K562 (cell line): ENCODE results near the gene OR2H2. TPM values are rescaled to one million over a fixed set of nuclear protein-coding genes. Genes with fewer than 3 reads are reported as not detected.

Source experiments
- BCLAF1 ChIP-seq, 2 experiments: fragments of 450-650 bp in 1 of 2; IDR thresholded peaks; 2 replicates each; pipeline ENCODE4 v1.6.1; 2011 to 2017; ENCODE audit warnings: low read depth in 2 of 2, antibody characterized with exemption in 1 of 2, borderline replicate concordance in 1 of 2, low read length in 1 of 2, mild to moderate bottlenecking in 1 of 2, mixed read lengths in 1 of 2; ENCODE audit not compliant: control insufficient read depth in 1 of 2
- BCOR ChIP-seq: fragments of 450-650 bp; IDR thresholded peaks from 2 replicates; pipeline ENCODE4 v1.6.1; 2016
- CCAR2 ChIP-seq: fragments of 200-400 bp; formaldehyde crosslinking; IDR thresholded peaks from 2 replicates; pipeline ENCODE4 v1.6.1; 2017; ENCODE audit warnings: mild to moderate bottlenecking, low read depth, low read length
- E2F4 ChIP-seq: sonication (generic); formaldehyde crosslinking; IDR thresholded peaks from 2 replicates; pipeline ENCODE4 v1.8.0; 2022; ENCODE audit warnings: mild to moderate bottlenecking, low read depth, missing genetic modification reagents
- EGR1 ChIP-seq: fragments of 450-650 bp; conservative IDR thresholded peaks from 2 replicates; pipeline ENCODE4 v1.6.1; 2017; ENCODE audit warnings: mild to moderate bottlenecking
- FIP1L1 ChIP-seq: fragments of 200-400 bp; formaldehyde crosslinking; IDR thresholded peaks from 2 replicates; pipeline ENCODE4 v1.6.1; 2018; ENCODE audit warnings: mild to moderate bottlenecking, low read depth, low read length; ENCODE audit not compliant: poor library complexity, severe bottlenecking
- MNT ChIP-seq, 2 experiments: fragments of 450-650 bp; conservative IDR thresholded peaks; 2 replicates each; pipeline ENCODE4 v1.6.1; 2017; ENCODE audit warnings: mild to moderate bottlenecking in 2 of 2, moderate library complexity in 2 of 2
- NR2C1 ChIP-seq, 2 experiments: fragments of 450-650 bp; IDR thresholded peaks; 2 replicates each; pipeline ENCODE4 v1.6.1; 2017; ENCODE audit warnings: mild to moderate bottlenecking in 2 of 2, antibody characterized with exemption in 1 of 2, inconsistent platforms in 1 of 2, missing compliant biosample characterization in 1 of 2, missing genetic modification characterization in 1 of 2
- POLR2H ChIP-seq: IDR thresholded peaks from 2 replicates; pipeline ENCODE4 v1.6.1; 2016; ENCODE audit warnings: missing genetic modification characterization, low read depth, mild to moderate bottlenecking, control low read depth, missing compliant biosample characterization, moderate library complexity
- PRPF4 ChIP-seq: fragments of 200-400 bp; formaldehyde crosslinking; IDR thresholded peaks from one replicate; pipeline ENCODE4 v1.6.1; 2017; ENCODE audit warnings: low read length, low read depth, mild to moderate bottlenecking; ENCODE audit not compliant: insufficient read depth, poor library complexity, severe bottlenecking
- PTTG1 ChIP-seq: fragments of 450-650 bp; IDR thresholded peaks from 2 replicates; pipeline ENCODE4 v1.6.1; 2016; ENCODE audit warnings: low read depth, mild to moderate bottlenecking, missing genetic modification characterization, missing compliant biosample characterization
- RBBP5 ChIP-seq: fragments of 200-600 bp; sonication (generic); IDR thresholded peaks from 2 replicates; pipeline ENCODE4 v1.6.1; 2012; ENCODE audit warnings: borderline replicate concordance, mild to moderate bottlenecking, low read length, control low read depth, inconsistent platforms; ENCODE audit not compliant: insufficient read depth, poor library complexity, severe bottlenecking
- RBFOX2 ChIP-seq: fragments of 200-400 bp; formaldehyde crosslinking; IDR thresholded peaks from 2 replicates; pipeline ENCODE4 v1.6.1; 2017; ENCODE audit warnings: low read depth, mild to moderate bottlenecking, low read length, moderate library complexity
- SRSF1 ChIP-seq: fragments of 200-400 bp; formaldehyde crosslinking; IDR thresholded peaks from 2 replicates; pipeline ENCODE4 v1.6.1; 2017; ENCODE audit warnings: mild to moderate bottlenecking, low read depth, low read length, moderate library complexity
- TAF7 ChIP-seq: fragments of 450-650 bp; IDR thresholded peaks from 2 replicates; pipeline ENCODE4 v1.6.1; 2016; ENCODE audit warnings: missing genetic modification characterization, missing compliant biosample characterization
- TCF7L2 ChIP-seq: fragments of 150-350 bp; IDR thresholded peaks from 2 replicates; pipeline ENCODE4 v1.6.1; 2016; ENCODE audit warnings: low read depth, mild to moderate bottlenecking, low read length, moderate library complexity
- THRAP3 ChIP-seq: fragments of 450-650 bp; IDR thresholded peaks from 2 replicates; pipeline ENCODE4 v1.6.1; 2016; ENCODE audit warnings: mild to moderate bottlenecking, inconsistent platforms, borderline replicate concordance
- ZFP36 ChIP-seq: fragments of 150-350 bp; IDR thresholded peaks from 2 replicates; pipeline ENCODE4 v1.6.1; 2018; ENCODE audit warnings: low read length, low read depth; ENCODE audit not compliant: partially characterized antibody
- ZKSCAN1 ChIP-seq: fragments of 150-350 bp; IDR thresholded peaks from 2 replicates; pipeline ENCODE4 v1.6.1; 2016; ENCODE audit warnings: low read depth, low read length
- ZNF41 ChIP-seq: fragments of 250-450 bp; sonication (Bioruptor Pico); conservative IDR thresholded peaks from 2 replicates; pipeline ENCODE4 v1.4.0; 2020; ENCODE audit warnings: mild to moderate bottlenecking
- ZNF511 ChIP-seq: sonication (generic); formaldehyde crosslinking; IDR thresholded peaks from 2 replicates; pipeline ENCODE4 v1.8.0; 2022; ENCODE audit warnings: mild to moderate bottlenecking, missing genetic modification reagents
- polyA plus RNA-seq, 8 experiments: library from polyadenylated mRNA; depleted of rRNA in 4 of 8; stranded (reverse) in 5 of 8; unstranded in 3 of 8; fragments of >200 nt; fragmentation: Nextera tagmentation in 2 of 8; fragmentation: Illumina TruSeq in 1 of 8; extraction: Ambion mirVana in 2 of 8; extraction: Trizol in 1 of 8; gene quantifications; 2 replicates each; pipeline versions ENCODE4 v1.2.1 to v1.2.3, GENCODE V29; 2011 to 2014; ENCODE audit warnings: inconsistent platforms in 1 of 8, missing spikeins in 1 of 8
- total RNA-seq, 7 experiments: library from RNA; depleted of rRNA in 6 of 7; stranded (reverse); fragments of >200 nt in 6 of 7; fragmentation: Illumina TruSeq in 2 of 7; extraction: Trizol in 2 of 7; gene quantifications; 2 replicates each; pipeline versions ENCODE4 v1.2.1 to v1.2.3, GENCODE V29; 2011 to 2021; ENCODE audit warnings: low replicate concordance in 1 of 7

Gene OR2H2
- total and polyA plus RNA-seq, 9 of the 15 experiments (the other 6 are each of a cell fraction or from before 2014, with no cell fraction given) = not detected

- TF ChIP-seq MNT (conservative IDR thresholded peaks at IDR 0.05) (no peak; a peak in 1 of 4 replicates), RBBP5 (no peak), SRSF1 (no peak), ZKSCAN1 (no peak), THRAP3 (no peak), BCOR (peak; percentile 9; the same call in 1 of the 2 replicates), ZFP36 (no peak), PRPF4 (no peak), PTTG1 (tag) (no peak), TAF7 (tag) (no peak), EGR1 (peak; percentile 70), TCF7L2 (no peak), E2F4 (CRISPR knock-in tag) (no peak), RBFOX2 (peak; percentile 87), CCAR2 (no peak), FIP1L1 (no peak), POLR2H (tag) (no peak; the same call in 1 of the 2 replicates), NR2C1 (IDR thresholded peaks at IDR 0.05) (no peak), NR2C1 (tag; IDR thresholded peaks at IDR 0.05) (no peak), ZNF511 (CRISPR knock-in tag) (no peak), ZNF41 (CRISPR knock-in tag) (no peak), BCLAF1 (IDR thresholded peaks at IDR 0.05; ENCODE audit: borderline replicate concordance in 1 of 2, control insufficient read depth in 1 of 2, low read depth in 2 of 2, low read length in 1 of 2) (no peak)
These were observed 43.0 kb downstream of the OR2H2 start (continued) for GRCh38 chr6:29627755-29628418.
